ENCODE results near the gene PGM2L1.
A peak's percentile ranks its signal among the peaks of the same experiment; 100 is the strongest.
"Not testable (repeated sequence)": the region's sequence is repeated elsewhere in the genome, so short reads cannot be mapped to it uniquely, and the experiment has no call there.

The PGM2L1 gene

DNA sequence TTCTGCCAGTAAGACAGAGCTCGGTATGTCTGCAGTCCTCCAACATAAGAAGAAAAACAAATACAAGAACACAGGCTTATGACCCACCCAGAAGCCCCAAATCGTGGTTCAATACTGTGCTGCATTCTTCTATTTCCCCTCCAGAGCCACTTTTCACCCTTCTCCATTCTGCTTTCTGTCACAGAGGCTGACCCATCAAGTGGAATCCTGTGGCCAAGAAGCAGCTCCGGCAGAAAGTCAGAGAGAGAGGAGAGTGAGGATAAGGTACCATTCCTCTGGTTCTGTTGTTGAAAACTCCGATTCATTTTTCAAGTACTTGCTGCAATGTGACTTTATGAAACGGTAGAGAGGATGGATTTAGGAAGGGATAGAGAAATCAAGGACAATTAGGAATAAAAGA is 30.4 kb downstream of the PGM2L1 start:
- H3K9me3 ChIP-seq (ENCODE audit: control insufficient read depth, low read length) = no peaks in the 10 kb centered on the region
- H2BK12ac ChIP-seq (ENCODE audit: low read length in 2 of 2) = no peak overlapping the region
- no peaks in the 10 kb centered on the region for H3K4me1 ChIP-seq (ENCODE audit: control insufficient read depth, insufficient read depth, low read depth, low read length)
- peaks cover 0 to 11% of the 10 kb centered on the region in 2 experiments for H3K36me3 ChIP-seq (ENCODE audit: control insufficient read depth in 1 of 2, insufficient read depth in 2 of 2, low read depth in 1 of 2, low read length in 2 of 2)
- peak overlapping the region; percentile 95 for H2AK5ac ChIP-seq (ENCODE audit: low read length, severe bottlenecking)
- no peak for DNase-seq
- no peak overlapping the region for H2AFZ ChIP-seq (ENCODE audit: low read depth, low read length)
- 79% methylated on average over 4 of the region's 5 CpGs for WGBS
- no peak overlapping the region for H4K91ac ChIP-seq (ENCODE audit: low read length)
- H4K8ac ChIP-seq (ENCODE audit: low read length) = no peak overlapping the region
- H3K18ac ChIP-seq (ENCODE audit: low read depth in 1 of 2, low read length in 2 of 2) = no peak overlapping the region
- H3K27ac ChIP-seq (ENCODE audit: low read length, poor library complexity, severe bottlenecking) = no peak overlapping the region
- H3K14ac ChIP-seq (ENCODE audit: low read length in 2 of 2) = no peak overlapping the region
- no peak overlapping the region for H3K9ac ChIP-seq (ENCODE audit: low read length)
- no peak overlapping the region for H3K4me3 ChIP-seq (ENCODE audit: insufficient read depth in 1 of 2, low read depth in 1 of 2, low read length in 2 of 2)
- no peak overlapping the region for H3K4me2 ChIP-seq (ENCODE audit: low read length, poor library complexity, severe bottlenecking)
- no peak overlapping the region for H2BK120ac ChIP-seq (ENCODE audit: low read depth, low read length)
- H3K4ac ChIP-seq (ENCODE audit: low read depth in 1 of 2, low read length in 2 of 2) = no peak overlapping the region
- H2BK5ac ChIP-seq (ENCODE audit: low read depth, low read length, poor library complexity, severe bottlenecking) = no peak overlapping the region
- no peaks in the 10 kb centered on the region for H3K27me3 ChIP-seq (ENCODE audit: control insufficient read depth in 1 of 2, insufficient read depth in 1 of 2, low read length in 2 of 2)
- no peak overlapping the region for H3K23ac ChIP-seq (ENCODE audit: low read length in 2 of 2)
- H2BK15ac ChIP-seq (ENCODE audit: low read depth, poor library complexity, severe bottlenecking) = no peak overlapping the region
- H3K79me1 ChIP-seq (replicated peaks; ENCODE audit: low read length, poor library complexity, severe bottlenecking) = peaks cover 2% of the 10 kb centered on the region

DNA sequence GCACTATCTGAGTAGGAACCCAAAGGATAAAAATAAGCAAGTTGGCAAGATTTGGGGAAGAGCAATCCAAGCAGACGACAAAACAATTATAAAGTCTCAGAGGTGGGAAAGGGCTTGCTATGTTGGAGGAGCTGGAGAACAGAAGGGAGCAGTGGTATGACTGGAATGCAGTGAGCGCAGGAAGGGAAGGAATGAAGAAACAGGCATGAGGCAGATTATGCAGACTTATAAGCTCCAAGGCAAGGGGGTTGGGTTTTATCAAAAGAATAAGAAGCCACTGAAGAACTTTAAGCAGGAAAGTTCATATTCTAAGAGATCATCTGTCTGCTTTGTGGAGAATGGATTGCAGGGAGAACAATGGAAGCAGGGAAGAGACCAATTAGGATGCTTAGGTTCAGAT is 31.7 kb downstream of the PGM2L1 start:
- Histone ChIP-seq H3K9ac (ENCODE audit: low read length) (no peak overlapping the region), H3K4me1 (ENCODE audit: control insufficient read depth, insufficient read depth, low read depth, low read length) (no peaks in the 10 kb centered on the region), H2AK5ac (ENCODE audit: low read length, severe bottlenecking) (no peak overlapping the region), H2BK5ac (ENCODE audit: low read depth, low read length, poor library complexity, severe bottlenecking) (no peak overlapping the region), H2BK120ac (ENCODE audit: low read depth, low read length) (no peak overlapping the region), H3K4me3 (ENCODE audit: insufficient read depth in 1 of 2, low read depth in 1 of 2, low read length in 2 of 2) (no peak overlapping the region), H3K79me1 (replicated peaks; ENCODE audit: low read length, poor library complexity, severe bottlenecking) (peaks cover 2% of the 10 kb centered on the region), H2BK15ac (ENCODE audit: low read depth, poor library complexity, severe bottlenecking) (no peak overlapping the region), H3K18ac (ENCODE audit: low read depth in 1 of 2, low read length in 2 of 2) (no peak overlapping the region), H2AFZ (ENCODE audit: low read depth, low read length) (no peak overlapping the region), H3K23ac (ENCODE audit: low read length in 2 of 2) (no peak overlapping the region), H3K4me2 (ENCODE audit: low read length, poor library complexity, severe bottlenecking) (no peak overlapping the region), H3K9me3 (ENCODE audit: control insufficient read depth, low read length) (no peaks in the 10 kb centered on the region), H3K27me3 (ENCODE audit: control insufficient read depth in 1 of 2, insufficient read depth in 1 of 2, low read length in 2 of 2) (no peaks in the 10 kb centered on the region), H4K8ac (ENCODE audit: low read length) (no peak overlapping the region), H3K27ac (ENCODE audit: low read length, poor library complexity, severe bottlenecking) (peak overlapping the region; percentile 89), H4K91ac (ENCODE audit: low read length) (no peak overlapping the region), H3K4ac (ENCODE audit: low read depth in 1 of 2, low read length in 2 of 2) (no peak overlapping the region), H3K36me3 (ENCODE audit: control insufficient read depth in 1 of 2, insufficient read depth in 2 of 2, low read depth in 1 of 2, low read length in 2 of 2) (peaks cover 0 to 11% of the 10 kb centered on the region in 2 experiments), H3K14ac (ENCODE audit: low read length in 2 of 2) (no peak overlapping the region), H2BK12ac (ENCODE audit: low read length in 2 of 2) (no peak overlapping the region)
- DNase-seq = peak; percentile 47
- whole genome bisulfite sequencing = 11% methylated on average over 2 of the region's 2 CpGs

DNA sequence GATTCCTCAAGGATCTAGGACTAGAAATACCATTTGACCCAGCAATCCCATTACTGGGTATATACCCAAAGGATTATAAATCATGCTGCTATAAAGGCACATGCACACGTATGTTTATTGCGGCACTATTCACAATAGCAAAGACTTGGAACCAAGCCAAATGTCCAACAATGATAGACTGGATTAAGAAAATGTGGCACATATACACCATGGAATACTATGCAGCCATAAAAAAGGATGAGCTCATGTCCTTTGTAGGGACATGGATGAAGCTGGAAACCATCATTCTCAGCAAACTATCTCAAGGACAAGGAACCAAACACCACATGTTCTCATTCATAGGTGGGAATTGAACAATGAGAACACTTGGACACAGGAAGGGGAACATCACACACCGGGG is 32.4 kb downstream of the PGM2L1 start:
- H3K14ac ChIP-seq (ENCODE audit: low read length in 2 of 2); H2BK5ac ChIP-seq (ENCODE audit: low read depth, low read length, poor library complexity, severe bottlenecking); H4K8ac ChIP-seq (ENCODE audit: low read length); H2BK12ac ChIP-seq (ENCODE audit: low read length in 2 of 2); H2BK15ac ChIP-seq (ENCODE audit: low read depth, poor library complexity, severe bottlenecking); H2BK120ac ChIP-seq (ENCODE audit: low read depth, low read length); DNase-seq; H3K9ac ChIP-seq (ENCODE audit: low read length); H3K4ac ChIP-seq (ENCODE audit: low read depth in 1 of 2, low read length in 2 of 2); H3K9me3 ChIP-seq (ENCODE audit: control insufficient read depth, low read length); H3K27me3 ChIP-seq (ENCODE audit: control insufficient read depth in 1 of 2, insufficient read depth in 1 of 2, low read length in 2 of 2); H3K4me3 ChIP-seq (ENCODE audit: insufficient read depth in 1 of 2, low read depth in 1 of 2, low read length in 2 of 2); H4K91ac ChIP-seq (ENCODE audit: low read length); H3K4me2 ChIP-seq (ENCODE audit: low read length, poor library complexity, severe bottlenecking); H2AK5ac ChIP-seq (ENCODE audit: low read length, severe bottlenecking); H3K4me1 ChIP-seq (ENCODE audit: control insufficient read depth, insufficient read depth, low read depth, low read length); H3K27ac ChIP-seq (ENCODE audit: low read length, poor library complexity, severe bottlenecking); H3K18ac ChIP-seq (ENCODE audit: low read depth in 1 of 2, low read length in 2 of 2); H3K23ac ChIP-seq (ENCODE audit: low read length in 2 of 2); H3K79me1 ChIP-seq (replicated peaks; ENCODE audit: low read length, poor library complexity, severe bottlenecking); H2AFZ ChIP-seq (ENCODE audit: low read depth, low read length): not testable (repeated sequence)
- peaks cover 2 to 11% of the 10 kb centered on the region in 2 experiments for H3K36me3 ChIP-seq (ENCODE audit: control insufficient read depth in 1 of 2, insufficient read depth in 2 of 2, low read depth in 1 of 2, low read length in 2 of 2)
- WGBS = no CpG with 5 or more reads among the region's 3 CpGs

DNA sequence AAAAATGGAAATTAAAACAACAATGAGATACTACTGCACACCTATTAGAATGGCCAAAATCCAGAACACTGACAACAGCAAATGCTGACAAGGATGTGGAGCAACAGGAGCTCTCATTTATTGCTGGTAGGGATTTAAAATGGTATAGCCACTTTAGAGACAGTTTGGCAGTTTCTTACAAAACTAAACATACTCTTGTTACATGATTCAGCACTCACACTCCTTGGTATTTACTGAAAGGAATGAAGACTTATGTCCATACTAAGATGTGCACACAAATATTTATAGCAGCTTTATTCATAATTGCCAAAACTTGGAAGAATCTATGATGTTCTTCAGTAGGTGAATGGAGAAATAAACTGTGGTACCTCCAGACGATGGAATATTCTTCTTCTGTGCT is 40.8 kb downstream of the PGM2L1 start:
- no peak overlapping the region for H3K14ac ChIP-seq (ENCODE audit: low read length in 2 of 2)
- no peak overlapping the region for H3K4me3 ChIP-seq (ENCODE audit: insufficient read depth in 1 of 2, low read depth in 1 of 2, low read length in 2 of 2)
- H3K9ac ChIP-seq (ENCODE audit: low read length) = no peak overlapping the region
- H3K27ac ChIP-seq (ENCODE audit: low read length, poor library complexity, severe bottlenecking) = no peak overlapping the region
- H2AK5ac ChIP-seq (ENCODE audit: low read length, severe bottlenecking) = no peak overlapping the region
- no peaks in the 10 kb centered on the region for H3K79me1 ChIP-seq (replicated peaks; ENCODE audit: low read length, poor library complexity, severe bottlenecking)
- H2BK120ac ChIP-seq (ENCODE audit: low read depth, low read length) = no peak overlapping the region
- no peak overlapping the region for H3K23ac ChIP-seq (ENCODE audit: low read length in 2 of 2)
- H4K8ac ChIP-seq (ENCODE audit: low read length) = no peak overlapping the region
- DNase-seq = no peak
- 100% methylated on average over 1 of the region's 1 CpG for WGBS
- no peak overlapping the region for H2BK5ac ChIP-seq (ENCODE audit: low read depth, low read length, poor library complexity, severe bottlenecking)
- H3K4me1 ChIP-seq (ENCODE audit: control insufficient read depth, insufficient read depth, low read depth, low read length) = no peaks in the 10 kb centered on the region
- H2AFZ ChIP-seq (ENCODE audit: low read depth, low read length) = no peak overlapping the region
- no peak overlapping the region for H3K4me2 ChIP-seq (ENCODE audit: low read length, poor library complexity, severe bottlenecking)
- H3K9me3 ChIP-seq (ENCODE audit: control insufficient read depth, low read length) = no peaks in the 10 kb centered on the region
- H3K36me3 ChIP-seq (ENCODE audit: control insufficient read depth in 1 of 2, insufficient read depth in 2 of 2, low read depth in 1 of 2, low read length in 2 of 2) = peaks cover 0 to 15% of the 10 kb centered on the region in 2 experiments
- H3K27me3 ChIP-seq (ENCODE audit: control insufficient read depth in 1 of 2, insufficient read depth in 1 of 2, low read length in 2 of 2) = no peaks in the 10 kb centered on the region
- H2BK15ac ChIP-seq (ENCODE audit: low read depth, poor library complexity, severe bottlenecking) = no peak overlapping the region
- H3K18ac ChIP-seq (ENCODE audit: low read depth in 1 of 2, low read length in 2 of 2) = no peak overlapping the region
- no peak overlapping the region for H2BK12ac ChIP-seq (ENCODE audit: low read length in 2 of 2)
- H3K4ac ChIP-seq (ENCODE audit: low read depth in 1 of 2, low read length in 2 of 2) = no peak overlapping the region
- H4K91ac ChIP-seq (ENCODE audit: low read length) = no peak overlapping the region

All from mesenchymal stem cell (in vitro differentiated cells and primary cell).